Measurements from ENCODE around the gene PPP1R12A. TPM values are rescaled to one million over a fixed set of nuclear protein-coding genes. Genes with fewer than 3 reads are reported as not detected.
A peak's percentile ranks its signal among the peaks of the same experiment; 100 is the strongest.
"Not testable (repeated sequence)": the region's sequence is repeated elsewhere in the genome, so short reads cannot be mapped to it uniquely, and the experiment has no call there.

Gene PPP1R12A
- polyA plus RNA-seq, 2 of the 4 experiments (the other 2 are of a cell fraction), result 28.0 to 74.8 TPM

GRCh38 chr12:79784366-79785065, 150.4 kb downstream of the PPP1R12A start:
- ATAC-seq (peak in 1 of 2 experiments; percentile 85; a peak in 3 of 6 replicates), DNase-seq (ENCODE audit: low read depth in 1 of 2, low spot score in 1 of 2) (peak in 1 of 2 experiments; percentile 59)
- POLR2A ChIA-PET, H3K9me3 ChIP-seq, FAIRE-seq, H3K4me3 ChIP-seq: not testable (repeated sequence)
- Histone ChIP-seq H3K4me1 (peaks cover 31% of the 10 kb centered on the region), H3K4me2 (peak overlapping the region; percentile 16; the same call in 1 of the 3 replicates), H3K27ac (peak overlapping the region; percentile 57 to 74)
- 91% methylated on average over 10 of the region's 10 CpGs for WGBS (ENCODE audit: missing lambda C conversion rate)
- CTCF ChIA-PET, result interaction anchor here (0.9 kb wide), 1 partner anchor 486 kb away, joined by 3 read pairs; no protein-coding TSS in a partner anchor
- TF ChIP-seq MAFK (IDR thresholded peaks at IDR 0.05; ENCODE audit: partially characterized antibody), result peak; percentile 42
- peak; percentile 70 for TF ChIP-seq NFE2L2 (conservative IDR thresholded peaks at IDR 0.05; ENCODE audit: low read length)

- peak in 1 of 2 experiments; percentile 19 for DNase-seq (ENCODE audit: low read depth in 1 of 2, low spot score in 1 of 2)
- FAIRE-seq, result no peak
- TF ChIP-seq POLR2AphosphoS2 (conservative IDR thresholded peaks at IDR 0.05; ENCODE audit: low read length), result no peak
- no peak for TF ChIP-seq E2F6 (IDR thresholded peaks at IDR 0.05; ENCODE audit: borderline replicate concordance, low read depth)
- peaks cover 31% of the 10 kb centered on the region for H3K4me1 ChIP-seq
- no peaks in the 10 kb centered on the region for H3K9me3 ChIP-seq
- ChIA-PET POLR2A (no interaction called here), CTCF (interaction anchor here (0.6 to 0.9 kb wide), 2 partner anchors 17 to 19 kb away, joined by 3 read pairs; no protein-coding TSS in a partner anchor)
- H3K4me3 ChIP-seq, result no peak overlapping the region
- H3K4me2 ChIP-seq, result peak overlapping the region; percentile 33
- peak overlapping the region; percentile 24 to 65; a peak in 5 of 6 replicates for H3K27ac ChIP-seq
- ATAC-seq, result peak; percentile 39 to 60; a peak in 3 of 6 replicates
These were observed 152.6 kb downstream of the PPP1R12A start for GRCh38 chr12:79782172-79782900.

- H3K27ac ChIP-seq, result no peak overlapping the region
- ATAC-seq, result peak in 1 of 2 experiments; percentile 36; a peak in 1 of 6 replicates
- no peak for DNase-seq (ENCODE audit: low read depth in 1 of 2, low spot score in 1 of 2)
- peaks cover 38% of the 10 kb centered on the region for H3K4me1 ChIP-seq
- H3K4me2 ChIP-seq, result no peak overlapping the region
- peak; percentile 32 for FAIRE-seq
- CTCF ChIA-PET, result interaction anchor here (0.8 to 2.1 kb wide), 2 partner anchors 9 to 41 kb away, joined by 4 to 7 read pairs; no protein-coding TSS in a partner anchor
- 72% methylated on average over 3 of the region's 3 CpGs for WGBS (ENCODE audit: missing lambda C conversion rate)
- TF ChIP-seq SMC3 (IDR thresholded peaks at IDR 0.05) (no peak), JUN (IDR thresholded peaks at IDR 0.05) (no peak), CBX2 (IDR thresholded peaks at IDR 0.05; ENCODE audit: borderline replicate concordance, low read depth) (no peak), NR3C1 (IDR thresholded peaks at IDR 0.05) (no peak), EHMT2 (IDR thresholded peaks at IDR 0.05; ENCODE audit: low read depth) (no peak), MAZ (IDR thresholded peaks at IDR 0.05; ENCODE audit: borderline replicate concordance, low read depth, low read length) (no peak), TP53 (CRISPR knock-in tag; IDR thresholded peaks at IDR 0.05) (no peak), ZC3H11A (IDR thresholded peaks at IDR 0.05) (no peak)
- H3K4me3 ChIP-seq, result no peak overlapping the region
- H3K9me3 ChIP-seq, result no peaks in the 10 kb centered on the region
- POLR2A ChIA-PET, result no interaction called here
These were observed 156.0 kb downstream of the PPP1R12A start for GRCh38 chr12:79778802-79779448.

- 61% methylated on average over 1 of the region's 1 CpG for WGBS (ENCODE audit: missing lambda C conversion rate)
- CTCF ChIA-PET, result interaction anchor here (0.7 to 1.2 kb wide), 2 partner anchors 411 to 490 kb away, joined by 3 read pairs; no protein-coding TSS in a partner anchor
- Histone ChIP-seq H3K4me3 (no peak overlapping the region), H3K27ac (0 out of 6 replicates have a peak overlapping the region, but pooled peaks of 1 of the 2 experiments have one; percentile 33), H3K4me1 (peaks cover 20% of the 10 kb centered on the region), H3K9me3 (no peaks in the 10 kb centered on the region), H3K4me2 (peak overlapping the region; percentile 43)
- ATAC-seq, result no peak
- DNase-seq (ENCODE audit: low read depth in 1 of 2, low spot score in 1 of 2), result no peak
- FAIRE-seq, result peak; percentile 56
- TF ChIP-seq CBX2 (IDR thresholded peaks at IDR 0.05; ENCODE audit: borderline replicate concordance, low read depth), result no peak
- TF ChIP-seq FOSL2 (IDR thresholded peaks at IDR 0.05), result no peak
- TF ChIP-seq FOSL2 (CRISPR knock-in tag; IDR thresholded peaks at IDR 0.05), result peak; percentile 32; the same call in 1 of the 2 replicates
- POLR2A ChIA-PET, result no interaction called here
These were observed 158.8 kb downstream of the PPP1R12A start for GRCh38 chr12:79776111-79776510.
